Measurements from ENCODE around the gene ANKRD23. TPM values are rescaled to one million over a fixed set of nuclear protein-coding genes. Genes with fewer than 3 reads are reported as not detected.
A peak's percentile ranks its signal among the peaks of the same experiment; 100 is the strongest.

ANKRD23 gene
- total and polyA plus RNA-seq, 2 of the 13 experiments (the other 11 are each of a cell fraction or from before 2014, with no cell fraction given), result 1.5 to 1.6 TPM

DNA sequence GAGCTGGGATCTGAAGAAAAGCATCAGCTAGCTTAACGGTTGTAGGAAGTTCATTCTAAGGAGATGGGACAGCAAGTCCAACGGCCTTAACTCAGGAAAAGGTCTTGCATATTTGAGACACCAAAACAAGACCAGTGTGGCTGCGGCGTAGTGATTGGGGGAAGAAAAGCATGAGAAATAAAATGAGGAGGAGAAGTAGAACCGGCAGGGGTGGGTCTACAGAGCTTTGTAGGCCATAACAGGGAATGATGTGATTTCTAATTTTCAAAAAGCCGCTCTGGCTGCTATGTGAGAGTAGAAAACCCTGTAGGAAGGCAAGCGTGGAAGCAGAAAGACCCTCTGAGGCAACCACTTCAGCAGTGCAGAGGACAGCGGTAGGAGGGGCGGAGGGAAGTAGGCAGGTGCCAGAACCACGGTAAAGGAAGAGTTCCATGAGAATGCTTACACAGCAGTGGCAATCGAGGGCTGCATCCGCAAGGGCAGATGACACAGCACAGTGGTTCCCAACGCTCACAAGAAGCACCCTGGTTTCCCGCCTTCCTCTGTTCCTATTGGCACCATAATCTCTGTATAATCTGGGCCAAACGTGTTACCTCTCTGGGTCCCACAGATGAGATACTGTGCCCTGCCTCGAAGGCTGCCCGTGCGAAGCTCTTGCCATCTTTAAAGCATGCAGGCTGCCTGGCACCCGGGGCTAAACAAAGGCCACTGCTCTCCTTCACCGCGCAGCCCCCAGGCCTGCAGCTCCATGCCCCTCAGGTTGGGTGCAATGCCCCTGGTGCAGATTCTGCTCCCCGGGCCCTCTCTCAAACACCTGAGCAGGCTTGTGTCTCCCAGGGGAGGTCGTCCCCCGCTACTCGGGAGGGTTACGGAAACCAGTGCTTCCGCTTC is 13.2 kb upstream of the ANKRD23 start (continued):
- TF ChIP-seq, protein P1, sequence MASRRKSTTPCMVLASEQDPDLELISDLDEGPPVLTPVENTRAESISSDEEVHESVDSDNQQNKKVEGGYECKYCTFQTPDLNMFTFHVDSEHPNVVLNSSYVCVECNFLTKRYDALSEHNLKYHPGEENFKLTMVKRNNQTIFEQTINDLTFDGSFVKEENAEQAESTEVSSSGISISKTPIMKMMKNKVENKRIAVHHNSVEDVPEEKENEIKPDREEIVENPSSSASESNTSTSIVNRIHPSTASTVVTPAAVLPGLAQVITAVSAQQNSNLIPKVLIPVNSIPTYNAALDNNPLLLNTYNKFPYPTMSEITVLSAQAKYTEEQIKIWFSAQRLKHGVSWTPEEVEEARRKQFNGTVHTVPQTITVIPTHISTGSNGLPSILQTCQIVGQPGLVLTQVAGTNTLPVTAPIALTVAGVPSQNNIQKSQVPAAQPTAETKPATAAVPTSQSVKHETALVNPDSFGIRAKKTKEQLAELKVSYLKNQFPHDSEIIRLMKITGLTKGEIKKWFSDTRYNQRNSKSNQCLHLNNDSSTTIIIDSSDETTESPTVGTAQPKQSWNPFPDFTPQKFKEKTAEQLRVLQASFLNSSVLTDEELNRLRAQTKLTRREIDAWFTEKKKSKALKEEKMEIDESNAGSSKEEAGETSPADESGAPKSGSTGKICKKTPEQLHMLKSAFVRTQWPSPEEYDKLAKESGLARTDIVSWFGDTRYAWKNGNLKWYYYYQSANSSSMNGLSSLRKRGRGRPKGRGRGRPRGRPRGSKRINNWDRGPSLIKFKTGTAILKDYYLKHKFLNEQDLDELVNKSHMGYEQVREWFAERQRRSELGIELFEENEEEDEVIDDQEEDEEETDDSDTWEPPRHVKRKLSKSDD (CRISPR knock-in tag; IDR thresholded peaks at IDR 0.05; ENCODE audit: low read depth), result no peak
- TF ChIP-seq ATAD3A (CRISPR knock-in tag; IDR thresholded peaks at IDR 0.05) (0 out of 2 replicates have a peak, but pooled peaks have one; percentile 3), ZNF674 (CRISPR knock-in tag; IDR thresholded peaks at IDR 0.05; ENCODE audit: low read depth) (no peak), KLF9 (CRISPR knock-in tag; IDR thresholded peaks at IDR 0.05; ENCODE audit: low read depth) (0 out of 2 replicates have a peak, but pooled peaks have one; percentile 1), ZFP36L2 (CRISPR knock-in tag; IDR thresholded peaks at IDR 0.05) (no peak), FOXC1 (CRISPR knock-in tag; IDR thresholded peaks at IDR 0.05; ENCODE audit: borderline replicate concordance) (no peak), SMAD3 (CRISPR knock-in tag; IDR thresholded peaks at IDR 0.05) (peak; percentile 36; the same call in 1 of the 2 replicates), ZMYM3 (CRISPR knock-in tag; IDR thresholded peaks at IDR 0.05) (no peak), JARID2 (CRISPR knock-in tag; IDR thresholded peaks at IDR 0.05; ENCODE audit: insufficient replicate concordance) (peak; percentile 13), ZNF747 (CRISPR knock-in tag; IDR thresholded peaks at IDR 0.05; ENCODE audit: borderline replicate concordance) (no peak), CEBPG (CRISPR knock-in tag; IDR thresholded peaks at IDR 0.05) (peak; percentile 9; the same call in 1 of the 2 replicates)
- TF ChIP-seq, protein P2, sequence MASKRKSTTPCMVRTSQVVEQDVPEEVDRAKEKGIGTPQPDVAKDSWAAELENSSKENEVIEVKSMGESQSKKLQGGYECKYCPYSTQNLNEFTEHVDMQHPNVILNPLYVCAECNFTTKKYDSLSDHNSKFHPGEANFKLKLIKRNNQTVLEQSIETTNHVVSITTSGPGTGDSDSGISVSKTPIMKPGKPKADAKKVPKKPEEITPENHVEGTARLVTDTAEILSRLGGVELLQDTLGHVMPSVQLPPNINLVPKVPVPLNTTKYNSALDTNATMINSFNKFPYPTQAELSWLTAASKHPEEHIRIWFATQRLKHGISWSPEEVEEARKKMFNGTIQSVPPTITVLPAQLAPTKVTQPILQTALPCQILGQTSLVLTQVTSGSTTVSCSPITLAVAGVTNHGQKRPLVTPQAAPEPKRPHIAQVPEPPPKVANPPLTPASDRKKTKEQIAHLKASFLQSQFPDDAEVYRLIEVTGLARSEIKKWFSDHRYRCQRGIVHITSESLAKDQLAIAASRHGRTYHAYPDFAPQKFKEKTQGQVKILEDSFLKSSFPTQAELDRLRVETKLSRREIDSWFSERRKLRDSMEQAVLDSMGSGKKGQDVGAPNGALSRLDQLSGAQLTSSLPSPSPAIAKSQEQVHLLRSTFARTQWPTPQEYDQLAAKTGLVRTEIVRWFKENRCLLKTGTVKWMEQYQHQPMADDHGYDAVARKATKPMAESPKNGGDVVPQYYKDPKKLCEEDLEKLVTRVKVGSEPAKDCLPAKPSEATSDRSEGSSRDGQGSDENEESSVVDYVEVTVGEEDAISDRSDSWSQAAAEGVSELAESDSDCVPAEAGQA (IDR thresholded peaks at IDR 0.05; ENCODE audit: low read depth), result no peak
- TF ChIP-seq, protein P2 (CRISPR knock-in tag; IDR thresholded peaks at IDR 0.05; ENCODE audit: borderline replicate concordance), result no peak
- TF ChIP-seq, protein P3, sequence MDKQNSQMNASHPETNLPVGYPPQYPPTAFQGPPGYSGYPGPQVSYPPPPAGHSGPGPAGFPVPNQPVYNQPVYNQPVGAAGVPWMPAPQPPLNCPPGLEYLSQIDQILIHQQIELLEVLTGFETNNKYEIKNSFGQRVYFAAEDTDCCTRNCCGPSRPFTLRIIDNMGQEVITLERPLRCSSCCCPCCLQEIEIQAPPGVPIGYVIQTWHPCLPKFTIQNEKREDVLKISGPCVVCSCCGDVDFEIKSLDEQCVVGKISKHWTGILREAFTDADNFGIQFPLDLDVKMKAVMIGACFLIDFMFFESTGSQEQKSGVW (CRISPR knock-in tag; IDR thresholded peaks at IDR 0.05; ENCODE audit: borderline replicate concordance), result 0 out of 2 replicates have a peak, but pooled peaks have one; percentile 50
- TF ChIP-seq, protein P4, sequence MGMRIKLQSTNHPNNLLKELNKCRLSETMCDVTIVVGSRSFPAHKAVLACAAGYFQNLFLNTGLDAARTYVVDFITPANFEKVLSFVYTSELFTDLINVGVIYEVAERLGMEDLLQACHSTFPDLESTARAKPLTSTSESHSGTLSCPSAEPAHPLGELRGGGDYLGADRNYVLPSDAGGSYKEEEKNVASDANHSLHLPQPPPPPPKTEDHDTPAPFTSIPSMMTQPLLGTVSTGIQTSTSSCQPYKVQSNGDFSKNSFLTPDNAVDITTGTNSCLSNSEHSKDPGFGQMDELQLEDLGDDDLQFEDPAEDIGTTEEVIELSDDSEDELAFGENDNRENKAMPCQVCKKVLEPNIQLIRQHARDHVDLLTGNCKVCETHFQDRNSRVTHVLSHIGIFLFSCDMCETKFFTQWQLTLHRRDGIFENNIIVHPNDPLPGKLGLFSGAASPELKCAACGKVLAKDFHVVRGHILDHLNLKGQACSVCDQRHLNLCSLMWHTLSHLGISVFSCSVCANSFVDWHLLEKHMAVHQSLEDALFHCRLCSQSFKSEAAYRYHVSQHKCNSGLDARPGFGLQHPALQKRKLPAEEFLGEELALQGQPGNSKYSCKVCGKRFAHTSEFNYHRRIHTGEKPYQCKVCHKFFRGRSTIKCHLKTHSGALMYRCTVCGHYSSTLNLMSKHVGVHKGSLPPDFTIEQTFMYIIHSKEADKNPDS (CRISPR knock-in tag; IDR thresholded peaks at IDR 0.05), result no peak

Data from HepG2 (cell line).